Mammary epithelial cell (primary cell): ENCODE data around the gene CNTN5.

ENCODE experiments used
- CTCF ChIP-seq, 2 donors: IDR thresholded peaks in 1 of 2; conservative IDR thresholded peaks in 1 of 2; 2 replicates each; pipeline ENCODE4 v1.5.1; 2011 to 2012; ENCODE audit warnings: inconsistent platforms in 2 of 2, low read length in 2 of 2, mild to moderate bottlenecking in 2 of 2, control low read depth in 1 of 2, low read depth in 1 of 2; ENCODE audit not compliant: insufficient read depth in 1 of 2; ENCODE audit errors: extremely low read depth in 1 of 2
- EZH2 ChIP-seq: IDR thresholded peaks from 2 replicates; pipeline ENCODE4 v1.6.1; 2012; ENCODE audit warnings: low read length, inconsistent platforms, borderline replicate concordance

GRCh38 chr11:100105255-100105981 is 1084.7 kb downstream of the CNTN5 start:
- TF ChIP-seq CTCF (conservative IDR thresholded peaks at IDR 0.05 in 1 of 2, IDR thresholded peaks at IDR 0.05 in 1 of 2; ENCODE audit: extremely low read depth in 1 of 2, insufficient read depth in 1 of 2, low read depth in 1 of 2, low read length in 2 of 2) (no peak), EZH2 (no peak)
